SK-N-MC (cell line): ENCODE data around the gene RFX3.

Experiments
- EZH2 ChIP-seq: fragments of 200-600 bp; sonication (generic); IDR thresholded peaks from one replicate; pipeline ENCODE4 v1.6.1; 2017; ENCODE audit warnings: antibody characterized with exemption
- POLR2AphosphoS5 ChIP-seq: IDR thresholded peaks from 2 replicates; pipeline ENCODE4 v1.6.1; 2012; ENCODE audit warnings: mild to moderate bottlenecking, low read depth, low read length, borderline replicate concordance

DNA sequence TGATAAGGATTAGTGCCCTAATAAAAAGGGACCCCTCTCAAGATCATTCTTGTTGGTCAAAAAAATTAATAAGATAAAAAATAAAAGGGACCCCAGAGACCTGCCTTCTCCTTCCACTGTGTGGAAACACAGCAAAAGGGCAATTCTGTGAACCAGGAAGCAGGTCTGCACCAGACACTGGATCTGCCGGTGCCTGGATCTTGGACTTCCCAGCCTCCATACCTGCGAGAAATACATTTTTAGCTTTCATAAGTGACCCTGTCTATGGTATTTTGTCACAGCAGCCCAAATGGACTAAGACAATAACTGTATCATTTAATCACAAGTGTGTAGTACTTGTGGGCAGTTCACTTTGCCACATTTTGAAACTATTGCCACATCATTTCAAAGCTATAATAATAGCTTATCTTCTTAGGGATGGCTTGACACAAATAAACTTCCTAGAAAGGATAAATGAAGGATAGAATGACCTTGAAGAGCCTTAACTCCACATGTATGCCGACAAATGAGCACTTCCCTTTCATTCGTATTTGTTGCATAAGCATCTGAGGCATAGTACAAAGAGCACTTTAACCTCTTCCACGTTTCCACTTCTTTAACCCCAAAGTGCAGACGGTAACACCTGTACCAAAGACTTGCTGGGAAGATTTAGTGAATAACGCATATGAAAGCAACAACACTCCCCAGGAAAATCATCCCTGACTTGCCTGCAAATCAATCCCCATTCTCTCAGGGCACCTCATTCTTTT, 336.5 kb downstream of the RFX3 start:
- no peak for TF ChIP-seq EZH2
- no peak for TF ChIP-seq POLR2AphosphoS5
